COLO668 (cell line): ENCODE results near the gene GHR.
"Not testable (repeated sequence)": the region's sequence is repeated elsewhere in the genome, so short reads cannot be mapped to it uniquely, and the experiment has no call there.

ENCODE experiments used
- DNase-seq: peaks from one replicate; lab custom pipeline; 2025; ENCODE audit not compliant: unreplicated experiment; lab: John Stamatoyannopoulos, UW

GHR gene

GRCh38 chr5:42566652-42567295 is 143.5 kb downstream of the GHR start:
- DNase-seq, result no peak

GRCh38 chr5:42569325-42569724 is 146.1 kb downstream of the GHR start:
- no peak for DNase-seq

- no peak for DNase-seq
Observed at GRCh38 chr5:42569953-42570548, 146.8 kb downstream of the GHR start.

GRCh38 chr5:42570966-42571960 is 148.0 kb downstream of the GHR start:
- DNase-seq, result no peak

- DNase-seq, result no peak
Observed at GRCh38 chr5:42572313-42572712, 149.1 kb downstream of the GHR start.

GRCh38 chr5:42573386-42573785 is 150.1 kb downstream of the GHR start:
- DNase-seq, result no peak

GRCh38 chr5:42575914-42576313 is 152.7 kb downstream of the GHR start:
- DNase-seq, result not testable (repeated sequence)

GRCh38 chr5:42578901-42579300 is 155.7 kb downstream of the GHR start:
- DNase-seq, result not testable (repeated sequence)

GRCh38 chr5:42579320-42579719 is 156.1 kb downstream of the GHR start:
- no peak for DNase-seq

GRCh38 chr5:42581845-42582244 is 158.6 kb downstream of the GHR start:
- no peak for DNase-seq

- no peak for DNase-seq
Observed at GRCh38 chr5:42582723-42583122, 159.5 kb downstream of the GHR start.

- DNase-seq, result peak; percentile 51
Observed at GRCh38 chr5:42583322-42583721, 160.1 kb downstream of the GHR start.

GRCh38 chr5:42586625-42587024 is 163.4 kb downstream of the GHR start:
- DNase-seq, result no peak

- DNase-seq, result no peak
Observed at GRCh38 chr5:42587096-42587723, 164.0 kb downstream of the GHR start.

GRCh38 chr5:42590566-42590965 is 167.3 kb downstream of the GHR start:
- DNase-seq, result no peak

- DNase-seq, result no peak
Observed at GRCh38 chr5:42591015-42591414, 167.8 kb downstream of the GHR start.

GRCh38 chr5:42592401-42593140 is 169.3 kb downstream of the GHR start:
- no peak for DNase-seq

GRCh38 chr5:42593591-42593990 is 170.4 kb downstream of the GHR start:
- no peak for DNase-seq

GRCh38 chr5:42595597-42595996 is 172.4 kb downstream of the GHR start:
- peak; percentile 13 for DNase-seq

GRCh38 chr5:42596817-42597216 is 173.6 kb downstream of the GHR start:
- no peak for DNase-seq
